Activated CD8-positive, alpha-beta T cell treated with anti-CD3 and anti-CD28 coated beads, Interleukin-2, amount 10 ng/mL, durations not matched to agents 7 days and 5 days (primary cell): ENCODE measurements around the gene DLX4. TPM values are rescaled to one million over a fixed set of nuclear protein-coding genes. Genes with fewer than 3 reads are reported as not detected.

Source experiments
- ATAC-seq: fragments of 150-1000 bp; cut with Tn5 transposase; one replicate; pipeline ENCODE4 v1.10.0; 2021; ENCODE audit warnings: moderate library complexity
- CTCF ChIA-PET: fragments of 350-600 bp; sonication (Branson Sonifier 250); formaldehyde crosslinking; loops from one replicate; lab custom pipeline; 2021; ENCODE audit warnings: antibody characterized with exemption; lab: Charles Lee
- POLR2A ChIA-PET: fragments of 350-600 bp; sonication (Branson Sonifier 250); formaldehyde crosslinking; loops from one replicate; lab custom pipeline; 2021; ENCODE audit warnings: antibody characterized with exemption; lab: Charles Lee
- DNase-seq: peaks from one replicate; pipeline ENCODE4 v3.0.0-alpha.2; 2020
- H3K27ac Mint-ChIP-seq: one replicate; pipeline ENCODE4 v1.8.0; 2021; ENCODE audit warnings: mild to moderate bottlenecking, mixed read lengths
- H3K27me3 Mint-ChIP-seq: one replicate; pipeline ENCODE4 v1.8.0; 2021; ENCODE audit warnings: low read depth, mixed read lengths
- H3K36me3 Mint-ChIP-seq: one replicate; pipeline ENCODE4 v1.8.0; 2021; ENCODE audit warnings: low read depth, mixed read lengths
- H3K4me1 Mint-ChIP-seq: one replicate; pipeline ENCODE4 v1.8.0; 2021; ENCODE audit warnings: low read depth, mixed read lengths
- H3K4me3 Mint-ChIP-seq: one replicate; pipeline ENCODE4 v1.8.0; 2021; ENCODE audit warnings: mild to moderate bottlenecking, mixed read lengths
- H3K9me3 Mint-ChIP-seq: one replicate; pipeline ENCODE4 v1.8.0; 2022; ENCODE audit warnings: mixed read lengths; ENCODE audit not compliant: insufficient read depth
- total RNA-seq, 2 experiments: library from RNA; stranded (reverse); gene quantifications; one replicate each; pipeline ENCODE4 v1.2.3, GENCODE V29; 2021

The DLX4 gene
- total RNA-seq, 2 experiments from 2014 or later: not detected

- Mint-ChIP-seq H3K9me3 (no peaks in the 10 kb centered on the region), H3K27ac (peak overlapping the region; percentile 11), H3K36me3 (peaks cover 1% of the 10 kb centered on the region), H3K27me3 (peaks cover 67% of the 10 kb centered on the region), H3K4me1 (peaks cover 29% of the 10 kb centered on the region), H3K4me3 (no peak overlapping the region)
- CTCF ChIA-PET: interaction anchor here (1.3 to 1.5 kb wide), 3 partner anchors 11 to 35 kb away, joined by 3 to 9 read pairs (median 4); no protein-coding TSS in a partner anchor
- POLR2A ChIA-PET: no interaction called here
- ATAC-seq: no peak
- DNase-seq: no peak
These were observed 5.2 kb upstream of the DLX4 start for GRCh38 chr17:49963626-49964302.

- peaks cover 33% of the 10 kb centered on the region for H3K4me1 Mint-ChIP-seq
- peak overlapping the region; percentile 11 for H3K27ac Mint-ChIP-seq
- ATAC-seq (no peak), DNase-seq (no peak)
- POLR2A ChIA-PET: no interaction called here
- H3K36me3 Mint-ChIP-seq: peaks cover 1% of the 10 kb centered on the region
- CTCF ChIA-PET: interaction anchor here (1.3 to 1.5 kb wide), 2 partner anchors 12 to 15 kb away, joined by 3 to 9 read pairs; no protein-coding TSS in a partner anchor
- no peak overlapping the region for H3K4me3 Mint-ChIP-seq
- no peaks in the 10 kb centered on the region for H3K9me3 Mint-ChIP-seq
- H3K27me3 Mint-ChIP-seq: peaks cover 69% of the 10 kb centered on the region
These were observed 4.7 kb upstream of the DLX4 start for GRCh38 chr17:49964303-49964768.

GRCh38 chr17:49964769-49965523 lies 4.0 kb upstream of the DLX4 start:
- ChIA-PET POLR2A (no interaction called here), CTCF (interaction anchor here (1.3 to 1.5 kb wide), 2 partner anchors 12 to 15 kb away, joined by 3 to 9 read pairs; no protein-coding TSS in a partner anchor)
- peaks cover 35% of the 10 kb centered on the region for H3K4me1 Mint-ChIP-seq
- H3K27me3 Mint-ChIP-seq: peaks cover 72% of the 10 kb centered on the region
- H3K9me3 Mint-ChIP-seq: no peaks in the 10 kb centered on the region
- peak overlapping the region; percentile 27 for H3K27ac Mint-ChIP-seq
- ATAC-seq (peak; percentile 20), DNase-seq (peak; percentile 66)
- peaks cover 1% of the 10 kb centered on the region for H3K36me3 Mint-ChIP-seq
- H3K4me3 Mint-ChIP-seq: peak overlapping the region; percentile 45

GRCh38 chr17:49965524-49965909 lies 3.5 kb upstream of the DLX4 start:
- Mint-ChIP-seq H3K27me3 (peaks cover 78% of the 10 kb centered on the region), H3K27ac (no peak overlapping the region), H3K4me1 (peaks cover 39% of the 10 kb centered on the region), H3K36me3 (peaks cover 1% of the 10 kb centered on the region), H3K4me3 (no peak overlapping the region), H3K9me3 (no peaks in the 10 kb centered on the region)
- ChIA-PET CTCF (no interaction called here), POLR2A (no interaction called here)
- ATAC-seq (no peak), DNase-seq (no peak)

- no peak for ATAC-seq
- Mint-ChIP-seq H3K27me3 (peaks cover 84% of the 10 kb centered on the region), H3K4me1 (peaks cover 46% of the 10 kb centered on the region), H3K9me3 (no peaks in the 10 kb centered on the region), H3K36me3 (peaks cover 1% of the 10 kb centered on the region), H3K4me3 (no peak overlapping the region), H3K27ac (no peak overlapping the region)
- DNase-seq: no peak
- ChIA-PET POLR2A (no interaction called here), CTCF (interaction anchor here (0.9 to 1.6 kb wide), 3 partner anchors 14 to 31 kb away, joined by 3 to 9 read pairs (median 5); no protein-coding TSS in a partner anchor)
These were observed 2.2 kb upstream of the DLX4 start for GRCh38 chr17:49966767-49967166.

GRCh38 chr17:49967205-49967604 lies 1.8 kb upstream of the DLX4 start:
- ATAC-seq (no peak), DNase-seq (no peak)
- H3K27me3 Mint-ChIP-seq: peaks cover 88% of the 10 kb centered on the region
- no peaks in the 10 kb centered on the region for H3K9me3 Mint-ChIP-seq
- H3K4me1 Mint-ChIP-seq: peaks cover 46% of the 10 kb centered on the region
- peaks cover 1% of the 10 kb centered on the region for H3K36me3 Mint-ChIP-seq
- H3K4me3 Mint-ChIP-seq: no peak overlapping the region
- POLR2A ChIA-PET: no interaction called here
- CTCF ChIA-PET: interaction anchor here (0.9 to 1.6 kb wide), 3 partner anchors 15 to 31 kb away, joined by 3 to 9 read pairs (median 5); no protein-coding TSS in a partner anchor
- no peak overlapping the region for H3K27ac Mint-ChIP-seq

GRCh38 chr17:49967621-49968404 lies 1.2 kb upstream of the DLX4 start:
- Mint-ChIP-seq H3K4me1 (peaks cover 46% of the 10 kb centered on the region), H3K36me3 (peaks cover 1% of the 10 kb centered on the region), H3K27me3 (peaks cover 88% of the 10 kb centered on the region), H3K27ac (no peak overlapping the region), H3K4me3 (peak overlapping the region; percentile 51), H3K9me3 (no peaks in the 10 kb centered on the region)
- ChIA-PET POLR2A (no interaction called here), CTCF (interaction anchor here (0.9 to 1.6 kb wide), 2 partner anchors 28 to 30 kb away, joined by 3 to 5 read pairs; no protein-coding TSS in a partner anchor)
- DNase-seq (no peak), ATAC-seq (no peak)

GRCh38 chr17:49968405-49969133 lies 421 bp upstream of the DLX4 start:
- ChIA-PET POLR2A (no interaction called here), CTCF (interaction anchor here (1.4 kb wide), 1 partner anchor 28 kb away, joined by 3 read pairs; no protein-coding TSS in a partner anchor)
- Mint-ChIP-seq H3K27ac (peak overlapping the region; percentile 40), H3K9me3 (no peaks in the 10 kb centered on the region), H3K4me1 (peaks cover 44% of the 10 kb centered on the region), H3K4me3 (peak overlapping the region; percentile 77), H3K36me3 (peaks cover 1% of the 10 kb centered on the region), H3K27me3 (peaks cover 88% of the 10 kb centered on the region)
- ATAC-seq: peak; percentile 75
- peak; percentile 80 for DNase-seq

- CTCF ChIA-PET: interaction anchor here (0.9 to 1.8 kb wide), 4 partner anchors 10 to 28 kb away, joined by 3 to 6 read pairs (median 3); no protein-coding TSS in a partner anchor
- DNase-seq (no peak), ATAC-seq (no peak)
- POLR2A ChIA-PET: no interaction called here
- Mint-ChIP-seq H3K4me3 (peak overlapping the region; percentile 77), H3K27ac (no peak overlapping the region), H3K9me3 (no peaks in the 10 kb centered on the region), H3K4me1 (peaks cover 31% of the 10 kb centered on the region), H3K27me3 (peaks cover 89% of the 10 kb centered on the region), H3K36me3 (peaks cover 1% of the 10 kb centered on the region)
These were observed 902 bp downstream of the DLX4 start for GRCh38 chr17:49969795-49970389.

GRCh38 chr17:49970498-49970897 lies 1.5 kb downstream of the DLX4 start:
- CTCF ChIA-PET: interaction anchor here (0.9 to 1.8 kb wide), 3 partner anchors 9 to 27 kb away, joined by 3 to 6 read pairs (median 3); no protein-coding TSS in a partner anchor
- Mint-ChIP-seq H3K4me3 (no peak overlapping the region), H3K4me1 (peaks cover 26% of the 10 kb centered on the region), H3K9me3 (no peaks in the 10 kb centered on the region), H3K27me3 (peaks cover 89% of the 10 kb centered on the region), H3K27ac (no peak overlapping the region), H3K36me3 (no peaks in the 10 kb centered on the region)
- ATAC-seq: no peak
- DNase-seq: no peak
- POLR2A ChIA-PET: no interaction called here
